HEK293 (cell line): ENCODE results near the gene SLC25A11.
"Not testable (repeated sequence)": the region's sequence is repeated elsewhere in the genome, so short reads cannot be mapped to it uniquely, and the experiment has no call there.

Experiments used
- CTCF ChIP-seq: fragments of 450-650 bp; formaldehyde crosslinking; IDR thresholded peaks from 2 replicates; pipeline ENCODE4 v1.5.1; 2016; ENCODE audit warnings: missing biosample characterization, missing genetic modification characterization
- ZNF473 ChIP-seq: fragments of 450-650 bp; formaldehyde crosslinking; IDR thresholded peaks from 2 replicates; pipeline ENCODE4 v1.5.1; 2017; ENCODE audit warnings: missing biosample characterization, missing genetic modification characterization
- ZNF623 ChIP-seq: fragments of 450-650 bp; formaldehyde crosslinking; IDR thresholded peaks from 2 replicates; pipeline ENCODE4 v1.5.1; 2016; ENCODE audit warnings: missing biosample characterization, missing genetic modification characterization
- ZSCAN5A ChIP-seq: fragments of 450-650 bp; formaldehyde crosslinking; IDR thresholded peaks from 2 replicates; pipeline ENCODE4 v1.5.1; 2016; ENCODE audit warnings: missing biosample characterization, missing genetic modification characterization

GRCh38 chr17:4906642-4907041 is 33.2 kb downstream of the SLC25A11 start:
- not testable (repeated sequence) for TF ChIP-seq CTCF, ZNF623, ZSCAN5A, ZNF473 (tag by site-specific recombination)
